ENCODE results near the gene PSMA8.
"Not testable (repeated sequence)": the region's sequence is repeated elsewhere in the genome, so short reads cannot be mapped to it uniquely, and the experiment has no call there.

PSMA8 gene

DNA sequence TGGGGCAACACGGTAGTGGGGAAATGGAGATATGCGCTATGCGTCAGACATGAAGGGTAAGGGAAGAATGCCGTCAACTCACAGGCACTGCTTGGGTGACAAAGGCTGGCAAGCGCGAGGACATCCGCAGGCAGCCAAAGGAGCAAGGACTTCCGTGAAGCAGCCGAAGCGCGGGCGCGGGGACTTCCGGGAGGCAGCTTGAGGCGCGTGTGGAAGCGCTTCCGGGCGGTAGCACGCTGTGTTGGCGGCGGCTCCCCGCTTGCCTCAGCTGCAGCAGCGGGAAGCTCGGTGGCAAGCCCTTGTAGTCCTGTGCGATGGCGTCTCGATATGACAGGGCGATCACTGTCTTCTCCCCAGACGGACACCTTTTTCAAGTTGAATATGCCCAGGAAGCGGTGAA lies at the start of gene PSMA8:
Gene PSMA8, plus strand, starts transcription at position 218 of the 400 bp plus-strand sequence. Its CDS starts 97 bp downstream, at position 315.
- DNase-seq, result peak; percentile 27

GRCh38 chr18:26085056-26085455 lies 48.6 kb upstream of the PSMA8 start:
- no peak for DNase-seq

DNA sequence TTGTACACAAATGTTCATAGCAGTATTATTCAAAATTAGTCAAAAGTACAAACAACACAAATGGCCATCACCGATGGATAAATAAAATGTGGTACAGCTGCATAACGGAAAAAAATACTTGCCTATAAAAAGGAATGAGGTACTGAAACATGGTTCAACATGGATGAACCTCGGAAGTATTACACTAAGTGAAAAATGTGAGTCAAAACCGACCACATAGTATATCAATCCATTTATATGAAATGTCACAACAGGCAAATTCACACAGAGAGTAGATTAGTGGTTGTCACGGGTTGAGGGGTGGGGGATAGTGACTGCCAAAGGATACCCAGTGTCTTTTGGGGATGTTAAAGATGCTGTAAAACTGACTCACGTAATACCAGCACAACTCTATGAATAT lies 46.7 kb upstream of the PSMA8 start:
- no peak for DNase-seq

GRCh38 chr18:26088487-26088886 lies 45.2 kb upstream of the PSMA8 start:
- no peak for DNase-seq

DNA sequence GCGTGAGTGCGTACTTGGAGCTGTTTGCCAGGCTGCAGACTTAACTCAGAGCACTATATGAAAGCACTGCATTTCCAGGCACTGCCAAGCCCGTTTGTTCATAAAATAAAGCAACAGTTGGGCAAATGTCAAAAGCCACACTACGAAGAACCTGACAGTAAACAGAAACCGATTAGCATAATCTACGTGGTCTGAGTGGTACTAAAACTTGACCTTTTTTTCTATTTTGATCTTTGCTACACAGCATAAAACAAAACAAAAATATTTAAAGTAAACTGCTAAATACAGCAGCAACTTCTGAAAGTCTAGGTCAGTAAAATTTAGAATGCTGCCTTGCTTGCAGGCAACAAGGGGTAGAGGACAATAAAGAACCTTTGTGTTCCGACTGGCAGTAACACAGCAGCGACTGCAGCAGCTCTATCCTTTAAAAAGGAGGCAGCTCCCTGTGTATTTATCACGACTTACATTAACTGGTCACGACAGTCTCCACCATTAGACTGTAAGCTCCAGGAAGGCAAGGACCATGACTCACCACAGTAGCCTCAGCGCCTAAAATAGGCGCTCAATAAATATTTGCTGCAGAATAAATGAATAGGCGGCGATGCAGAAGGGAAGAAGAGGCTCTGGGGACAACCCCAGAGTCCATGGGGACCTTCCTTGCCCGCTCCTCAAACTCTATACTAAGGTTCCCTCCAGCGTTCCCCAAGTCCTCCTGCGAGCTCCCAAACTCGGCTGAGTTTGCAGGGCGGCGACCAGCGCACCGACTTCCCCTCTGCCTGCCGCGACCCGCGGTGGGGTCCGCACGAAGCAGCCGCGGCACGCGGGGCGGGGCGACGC lies 44.2 kb upstream of the PSMA8 start:
- DNase-seq, result peak; percentile 18

DNA sequence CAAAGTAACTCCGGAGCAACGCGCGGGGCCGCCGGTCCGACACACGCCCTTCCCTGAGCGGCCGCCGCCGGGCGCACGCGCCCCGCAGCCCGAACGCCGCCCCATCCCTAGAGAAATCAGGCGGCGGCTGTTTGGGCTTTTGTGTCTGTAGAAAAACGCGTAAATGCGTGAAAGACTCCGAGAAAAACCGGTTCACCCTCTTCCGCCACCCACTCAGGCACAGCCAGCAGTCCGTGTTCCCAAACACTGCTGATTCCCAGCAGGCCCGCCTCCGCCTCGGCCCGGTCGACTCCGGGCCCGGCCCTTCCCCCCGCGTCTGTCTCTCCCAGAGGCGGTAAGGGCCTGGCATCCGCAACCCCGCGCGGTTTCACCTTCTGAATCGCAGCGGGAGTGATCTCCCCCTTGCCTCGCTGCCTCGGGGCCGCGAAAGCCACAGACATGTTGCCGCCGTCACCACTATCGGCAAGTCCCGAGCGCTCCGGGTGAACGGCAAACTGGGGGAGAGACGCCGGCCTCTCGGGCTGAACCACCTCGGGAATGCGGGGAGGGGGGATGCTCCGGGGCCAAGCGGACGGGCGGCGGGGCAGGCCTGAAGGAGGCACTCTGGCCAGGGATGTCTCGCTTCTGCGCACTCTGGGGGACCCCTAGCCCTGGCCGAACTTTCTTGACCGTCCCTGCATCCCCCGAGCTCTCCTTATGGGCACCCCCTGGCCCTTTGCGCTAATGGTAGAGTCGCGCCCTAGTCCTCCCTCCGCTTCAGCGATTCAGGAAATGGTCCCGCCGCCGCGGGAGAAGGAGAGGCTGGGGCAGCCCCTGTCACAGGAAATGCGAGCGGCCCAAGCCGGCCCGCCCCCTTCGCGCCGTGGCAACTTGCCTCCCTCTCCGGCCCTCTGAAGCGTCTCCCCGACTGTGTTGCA lies 43.3 kb upstream of the PSMA8 start, which contains the start of gene SS18:
Gene SS18, minus strand, starts transcription at position 484 of the 917 bp plus-strand sequence. Its CDS starts 44 bp downstream, at position 440.
- peak; percentile 91 for DNase-seq

- no peak for DNase-seq
Measured at GRCh38 chr18:26091047-26091630, 42.5 kb upstream of the PSMA8 start.

GRCh38 chr18:26096852-26097251 lies 36.8 kb upstream of the PSMA8 start:
- no peak for DNase-seq

- DNase-seq, result no peak
Measured at GRCh38 chr18:26097563-26097962, 36.1 kb upstream of the PSMA8 start.

DNA sequence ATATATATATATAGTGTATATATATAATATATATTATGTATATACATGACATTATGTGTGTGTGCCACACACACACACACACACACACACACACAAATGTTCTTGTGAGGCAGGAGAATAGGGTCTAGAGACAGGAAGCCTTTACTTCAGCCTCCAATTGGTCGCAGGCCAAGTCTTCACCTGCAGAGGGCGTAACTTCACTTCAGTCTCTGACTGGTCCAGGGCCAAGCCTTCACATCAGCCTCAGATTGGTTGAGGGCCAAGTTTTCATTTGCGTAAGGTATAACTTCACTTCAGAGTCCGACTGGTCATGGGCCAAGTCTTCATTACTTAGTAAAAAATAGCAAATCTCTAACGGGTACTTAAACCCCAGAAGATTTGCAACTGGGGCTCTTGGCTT lies 30.1 kb upstream of the PSMA8 start:
- DNase-seq, result no peak

DNA sequence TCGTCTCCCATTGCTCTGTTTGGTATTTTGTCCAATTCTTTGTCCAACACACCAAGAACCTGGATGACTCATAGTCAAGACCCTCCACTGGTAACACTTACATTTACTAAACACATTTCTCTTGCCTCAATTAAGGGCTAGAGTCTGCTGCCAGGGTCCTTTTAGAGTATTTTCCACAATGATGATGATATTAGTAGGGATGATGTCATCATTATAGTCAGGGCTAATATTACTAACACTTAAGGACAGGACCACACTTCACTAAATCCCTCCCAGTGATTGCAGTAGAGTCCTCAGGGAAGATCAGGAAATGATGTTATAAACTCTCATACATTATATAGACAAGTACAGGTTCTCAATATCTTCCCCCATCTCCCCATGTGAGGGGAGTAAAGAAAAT lies 29.6 kb upstream of the PSMA8 start:
- DNase-seq, result no peak

GRCh38 chr18:26119246-26119645 lies 14.4 kb upstream of the PSMA8 start:
- DNase-seq, result no peak

GRCh38 chr18:26121476-26121875 lies 12.2 kb upstream of the PSMA8 start:
- no peak for DNase-seq

DNA sequence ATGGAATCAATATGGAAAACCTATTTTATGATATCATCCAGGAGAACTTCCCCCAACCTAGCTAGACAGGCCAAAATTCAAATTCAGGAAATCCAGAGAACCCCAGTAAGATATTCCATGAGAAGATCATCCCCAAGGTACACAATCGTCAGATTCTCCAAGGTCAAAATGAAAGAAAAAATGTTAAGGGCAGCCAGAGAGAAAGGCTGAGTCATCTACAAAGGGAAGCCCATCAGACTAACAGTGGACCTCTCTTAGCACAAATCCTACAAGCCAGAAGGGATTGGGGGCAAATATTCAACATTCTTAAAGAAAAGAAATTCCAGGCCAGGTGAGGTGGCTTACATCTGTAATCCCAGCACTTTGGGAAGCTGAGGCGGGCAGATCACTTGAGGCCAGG lies 11.7 kb upstream of the PSMA8 start:
- DNase-seq, result not testable (repeated sequence)

- no peak for DNase-seq
Measured at GRCh38 chr18:26127786-26128185, 5.9 kb upstream of the PSMA8 start.

DNA sequence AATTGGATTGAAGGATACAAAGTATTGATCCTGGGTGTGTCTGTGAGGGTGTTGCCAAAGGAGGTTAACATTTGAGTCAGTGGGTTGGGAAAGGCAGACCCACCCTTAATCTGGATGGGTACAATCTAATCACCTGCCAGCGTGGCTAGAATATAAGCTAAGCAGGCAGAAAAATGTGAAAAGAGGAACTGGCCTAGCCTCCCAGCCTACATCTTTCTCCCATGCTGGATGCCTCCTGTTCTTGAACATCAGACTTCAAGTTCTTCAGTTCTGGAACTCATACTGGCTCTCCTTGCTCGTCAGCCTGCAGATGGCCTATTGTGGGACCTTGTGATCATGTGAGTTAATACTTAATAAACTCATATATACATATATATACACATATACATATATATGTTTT lies 5.5 kb upstream of the PSMA8 start:
- DNase-seq, result not testable (repeated sequence)

DNA sequence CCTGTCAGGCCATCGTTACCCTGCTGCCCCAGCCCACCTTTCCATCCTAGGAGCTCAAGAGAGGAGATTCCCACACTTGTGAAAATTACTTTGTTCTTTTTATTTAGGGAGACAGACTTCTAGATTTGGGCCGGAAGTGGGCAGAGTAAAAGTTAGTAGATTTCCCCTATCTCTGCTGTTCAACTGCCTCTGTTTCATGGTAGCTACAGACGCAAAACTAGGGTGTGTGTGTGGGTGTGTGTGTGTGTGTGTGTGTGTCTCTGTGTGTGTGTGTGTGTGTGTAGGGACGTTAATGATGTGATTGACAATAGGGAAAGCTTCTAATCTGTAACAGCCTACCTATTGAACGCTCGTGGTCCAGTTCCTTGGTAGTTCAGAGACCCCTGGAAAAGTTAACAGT lies 438 bp downstream of the PSMA8 start:
- DNase-seq, result no peak

DNA sequence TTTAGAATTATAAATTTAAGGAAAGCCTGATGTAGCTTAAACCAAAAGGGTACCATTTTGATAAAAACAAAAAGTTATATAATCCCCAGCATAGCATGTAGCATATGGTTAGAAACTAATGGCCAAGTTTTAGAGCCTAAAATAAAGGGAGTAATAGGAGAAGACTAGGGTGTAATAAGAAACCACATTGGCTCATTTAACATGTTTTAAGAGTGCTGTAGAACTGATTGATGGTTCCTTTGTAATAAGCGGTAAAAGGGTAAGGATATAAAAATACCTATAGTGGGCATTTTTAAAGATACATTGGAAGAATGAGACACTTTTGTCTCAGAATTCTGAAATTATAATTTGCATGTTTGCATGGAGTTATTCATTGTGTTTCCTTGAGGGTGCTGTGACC lies 1.9 kb downstream of the PSMA8 start:
- no peak for DNase-seq

GRCh38 chr18:26157326-26157725 lies 23.7 kb downstream of the PSMA8 start:
- no peak for DNase-seq

GRCh38 chr18:26159353-26159752 lies 25.7 kb downstream of the PSMA8 start:
- DNase-seq, result no peak

GRCh38 chr18:26164571-26164970 lies 30.9 kb downstream of the PSMA8 start:
- no peak for DNase-seq

- not testable (repeated sequence) for DNase-seq
Measured at GRCh38 chr18:26167592-26167991, 33.9 kb downstream of the PSMA8 start.

DNA sequence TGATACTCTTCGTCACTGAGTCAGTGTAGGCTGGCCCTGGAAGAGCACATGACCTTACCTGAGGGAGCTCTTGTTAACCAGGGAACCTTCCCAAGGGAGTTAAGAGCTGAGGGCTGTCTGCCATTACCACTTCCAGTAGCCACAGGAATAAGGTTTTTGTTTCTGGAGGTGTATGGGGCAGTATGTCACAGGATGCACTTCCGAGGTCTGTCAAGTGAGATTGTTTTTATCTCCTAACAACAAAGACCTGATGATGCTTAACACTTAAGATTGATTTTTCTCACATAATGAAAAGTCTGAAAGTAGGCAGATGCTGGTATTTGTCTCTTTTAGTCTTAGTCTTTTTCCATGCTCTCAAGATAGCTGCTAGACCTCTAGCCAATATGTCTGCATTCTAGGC lies 41.8 kb downstream of the PSMA8 start:
- DNase-seq, result no peak
